Left ventricle myocardium superior (tissue), 1 donor: ENCODE data around the gene TTLL12. TPM values are rescaled to one million over a fixed set of nuclear protein-coding genes. Genes with fewer than 3 reads are reported as not detected.
A peak's percentile ranks its signal among the peaks of the same experiment; 100 is the strongest.

Source experiments
- ATAC-seq: fragments of 200-7000 bp; cut with Tn5 transposase; one replicate; pipeline ENCODE4 v1.9.1; 2020; ENCODE audit warnings: mild to moderate bottlenecking, moderate library complexity
- DNase-seq: peaks from one replicate; pipeline ENCODE4 v3.0.0-alpha.2; 2020
- intact Hi-C: fragments of 100-400 bp; cut with micrococcal nuclease; formaldehyde crosslinking; loops from one replicate; pipeline ENCODE4 v1.11.0; 2022
- total RNA-seq: library from RNA; stranded (reverse); fragmentation: NEBNext Ultra II Directional; extraction: Animal tissue kit (Norgen Biotek cat#: 25700); gene quantifications from one replicate; pipeline ENCODE4 v1.2.1, GENCODE V29; 2021
- donor health status: DM: no; HTN: yes; CAD: no; lungs with severe emphysema.

TTLL12 gene
- total RNA-seq, 1 donor from 2014 or later = 12.3 TPM

DNA sequence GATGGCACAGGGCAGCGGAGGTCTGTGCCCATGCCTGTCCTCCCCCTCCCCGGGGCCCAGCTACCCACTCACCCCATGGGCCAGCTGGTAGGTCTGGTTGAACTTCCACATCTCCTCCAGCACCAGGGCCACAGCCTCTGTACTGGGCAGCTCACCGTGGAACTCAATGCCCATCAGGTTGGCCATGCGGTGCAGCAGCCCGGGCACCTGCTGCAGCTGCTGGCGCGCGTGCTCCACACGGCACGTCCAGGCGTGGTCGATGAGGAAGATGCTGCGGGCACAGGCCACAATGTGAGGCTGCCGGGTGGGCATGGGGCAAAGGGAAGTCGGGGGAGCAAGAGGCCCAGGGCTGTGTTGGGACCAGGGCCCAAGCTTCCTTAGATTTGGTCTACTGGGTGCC lies 6.3 kb downstream of the TTLL12 start:
- ATAC-seq = no peak
- intact Hi-C loops = no loop called here
- no peak for DNase-seq

DNA sequence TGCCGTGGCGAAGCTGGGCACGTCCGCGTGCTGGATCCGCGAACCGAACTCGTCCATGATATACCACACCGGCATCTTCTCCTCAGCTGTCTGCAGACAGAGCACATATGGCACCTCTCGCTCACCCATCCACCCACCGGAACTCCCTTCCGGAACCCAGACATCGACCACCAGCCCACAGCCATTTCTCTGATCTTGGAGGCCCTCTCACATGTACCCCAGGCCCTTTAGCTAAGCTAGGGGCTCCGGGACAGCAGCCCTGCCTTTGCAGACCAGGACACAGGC lies 7.1 kb downstream of the TTLL12 start:
- intact Hi-C loops = no loop called here
- no peak for DNase-seq
- no peak for ATAC-seq

DNA sequence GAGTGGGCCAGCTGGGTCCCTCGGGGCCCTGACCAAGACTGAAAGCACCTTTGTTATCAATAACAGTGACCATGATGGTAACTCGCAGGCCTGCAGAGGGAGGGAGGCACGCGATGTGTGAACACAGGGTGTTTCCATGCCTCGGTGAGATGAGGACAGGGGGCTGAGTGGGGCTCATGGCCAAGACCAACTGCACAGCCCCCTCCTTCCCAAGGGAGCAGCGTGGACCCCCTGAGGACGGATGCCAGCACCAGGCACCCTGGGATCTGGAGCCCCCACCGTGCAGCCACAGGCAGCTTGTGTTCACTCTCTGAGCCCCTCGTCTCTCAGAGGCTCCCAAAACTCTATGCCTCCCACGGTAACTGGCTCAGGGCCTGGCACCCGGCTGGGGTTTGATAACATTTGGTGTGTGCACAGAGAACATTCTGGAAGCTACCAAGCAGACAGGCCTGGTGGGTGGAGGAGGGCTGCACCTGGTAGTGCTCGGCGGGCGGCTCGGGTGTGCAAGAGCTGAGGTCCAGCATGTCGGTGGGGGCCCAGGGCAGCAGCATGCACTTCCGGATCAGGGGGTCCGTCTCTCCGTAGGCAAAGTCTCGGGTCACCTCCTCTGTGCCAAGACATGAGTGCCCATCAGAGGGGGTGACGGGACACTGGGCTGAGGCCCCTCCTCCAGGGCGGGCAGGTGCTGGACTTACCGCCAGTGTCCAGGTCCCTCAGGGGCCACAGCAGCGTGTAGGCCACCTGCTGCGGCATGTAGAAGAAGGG lies 7.6 kb downstream of the TTLL12 start:
- ATAC-seq = no peak
- intact Hi-C loops = no loop called here
- DNase-seq = no peak

DNA sequence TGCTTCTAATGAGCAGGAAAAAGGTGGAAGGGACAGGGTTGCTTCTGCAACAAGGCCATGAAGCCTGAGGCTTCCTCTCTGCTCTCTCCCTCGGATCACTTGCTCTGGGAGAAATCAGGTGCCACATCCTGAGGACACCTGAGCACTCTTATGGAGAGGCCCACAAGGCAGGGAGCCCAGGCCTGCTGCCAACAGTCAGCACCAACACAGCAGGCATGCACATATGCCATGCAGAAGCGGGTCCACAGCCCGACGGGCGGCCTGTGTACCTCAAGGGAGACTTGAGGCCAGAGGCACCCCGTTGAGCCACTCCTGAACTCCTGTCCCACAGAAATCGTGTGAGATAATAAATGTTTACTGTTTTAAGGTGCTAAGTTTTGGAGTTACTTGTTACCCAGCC lies 9.5 kb downstream of the TTLL12 start:
- ATAC-seq (no peak), DNase-seq (no peak)
- intact Hi-C loops = no loop called here

DNA sequence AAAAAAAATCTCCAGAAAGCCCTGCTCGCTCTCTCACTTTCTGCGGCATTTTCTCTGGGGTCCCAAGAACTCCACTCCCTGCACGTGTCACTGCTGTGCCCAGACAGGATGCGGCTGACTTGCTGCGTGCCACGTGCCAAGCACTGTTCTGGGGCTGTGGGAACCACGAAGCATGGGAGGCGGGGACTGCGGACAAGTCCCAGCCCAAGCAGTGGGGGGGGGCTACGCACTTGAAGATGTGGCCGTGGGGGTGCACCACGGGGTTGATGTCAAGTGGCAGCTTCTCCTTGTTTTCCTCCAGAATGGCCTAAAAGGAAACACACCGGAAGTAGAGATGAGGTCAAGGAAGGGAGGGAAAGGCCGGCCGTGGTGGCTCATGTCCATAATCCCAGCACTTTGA lies 10.8 kb downstream of the TTLL12 start:
- DNase-seq (no peak), ATAC-seq (no peak)
- intact Hi-C loops = no loop called here

DNA sequence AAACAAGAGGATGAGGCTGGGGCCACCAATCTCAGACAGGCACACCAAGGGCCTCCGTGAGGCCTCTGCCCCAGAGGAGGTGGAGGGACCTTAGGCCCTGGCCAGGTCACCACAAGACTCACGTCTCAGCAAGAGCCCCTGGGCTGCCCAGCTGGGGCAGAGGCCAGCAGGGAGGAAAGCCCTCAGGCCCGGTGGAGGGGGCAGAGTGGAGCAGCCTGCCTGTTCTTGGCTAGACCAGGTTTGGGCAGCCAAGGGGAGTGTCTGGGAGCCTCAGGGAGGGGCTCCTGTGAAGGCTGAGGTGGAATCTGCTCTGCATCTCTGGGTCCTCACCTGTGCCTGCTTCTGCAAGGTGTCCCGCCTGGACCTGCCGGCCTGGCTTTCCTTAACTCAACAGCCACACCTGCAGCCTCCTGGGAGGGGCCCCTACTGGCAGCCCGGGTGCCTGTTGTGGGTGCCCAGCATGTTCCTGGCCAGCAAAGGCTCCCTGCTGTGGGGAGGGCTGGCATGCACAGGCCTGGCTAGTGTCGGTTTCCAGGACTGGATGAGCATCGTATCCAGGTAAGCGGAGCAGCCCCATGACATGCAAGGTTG lies 11.9 kb downstream of the TTLL12 start:
- intact Hi-C loops = no loop called here
- no peak for ATAC-seq
- DNase-seq = no peak

DNA sequence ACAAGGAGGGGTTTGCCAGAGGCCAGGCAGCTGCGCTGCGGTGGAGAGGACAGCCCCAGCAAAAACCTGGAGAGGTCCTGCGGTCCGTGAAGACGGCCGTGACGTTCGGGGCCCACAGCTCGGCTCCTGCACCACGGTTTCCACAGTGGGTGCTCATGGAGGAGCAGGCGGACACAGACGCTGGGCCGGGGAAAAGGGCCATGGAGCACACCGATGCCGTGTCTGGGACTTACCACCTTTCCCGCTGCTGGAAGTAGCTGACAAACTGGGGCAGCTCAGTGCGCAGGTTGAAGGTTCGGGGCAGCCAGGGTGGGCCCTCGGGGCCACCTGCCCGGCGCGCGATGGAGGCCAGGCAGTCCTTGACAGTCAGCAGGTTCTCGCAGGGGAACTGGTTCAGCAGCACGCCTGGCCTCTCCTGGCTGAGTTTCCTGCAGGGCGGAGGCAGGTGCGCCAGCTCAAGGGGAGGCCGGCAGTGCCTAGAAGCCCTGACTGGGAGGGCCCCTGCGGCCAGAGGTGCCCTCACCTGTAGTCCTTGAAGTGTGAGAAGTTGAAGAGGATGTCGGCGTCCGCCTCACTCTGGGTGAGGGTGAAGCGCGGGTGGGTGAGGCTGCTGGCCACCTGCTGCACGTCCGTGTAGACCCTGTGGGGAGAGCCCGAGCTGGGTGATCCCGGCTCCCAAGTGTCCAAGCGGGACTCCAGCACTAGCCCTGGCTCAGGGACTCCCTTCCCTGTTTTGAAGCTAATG lies 12.8 kb downstream of the TTLL12 start:
- ATAC-seq (no peak), DNase-seq (no peak)

DNA sequence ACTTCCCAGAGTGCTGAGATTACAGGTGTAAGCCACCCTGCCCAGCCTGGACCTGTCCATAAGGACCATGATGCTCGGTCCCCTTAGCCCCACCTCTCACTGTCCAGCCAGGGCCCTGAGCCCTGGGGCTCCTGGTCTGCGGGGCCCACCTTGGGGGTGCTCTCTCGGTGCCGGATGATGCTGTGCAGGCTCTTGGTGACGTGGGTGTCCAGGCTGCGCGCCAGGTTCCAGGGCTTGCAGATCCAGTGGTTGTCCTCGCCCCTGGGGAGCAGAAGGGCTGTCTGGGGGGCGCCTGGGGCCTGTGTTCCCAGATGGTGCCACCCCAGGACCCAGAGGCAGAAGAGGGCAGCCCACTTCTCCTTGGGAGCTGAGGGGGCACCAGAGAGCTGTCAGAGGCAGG lies 13.4 kb downstream of the TTLL12 start:
- ATAC-seq (no peak), DNase-seq (no peak)
- intact Hi-C loops = no loop called here

More for the DNA sequence above, 12.8 kb downstream of the TTLL12 start:
- intact Hi-C loops = no loop called here

DNA sequence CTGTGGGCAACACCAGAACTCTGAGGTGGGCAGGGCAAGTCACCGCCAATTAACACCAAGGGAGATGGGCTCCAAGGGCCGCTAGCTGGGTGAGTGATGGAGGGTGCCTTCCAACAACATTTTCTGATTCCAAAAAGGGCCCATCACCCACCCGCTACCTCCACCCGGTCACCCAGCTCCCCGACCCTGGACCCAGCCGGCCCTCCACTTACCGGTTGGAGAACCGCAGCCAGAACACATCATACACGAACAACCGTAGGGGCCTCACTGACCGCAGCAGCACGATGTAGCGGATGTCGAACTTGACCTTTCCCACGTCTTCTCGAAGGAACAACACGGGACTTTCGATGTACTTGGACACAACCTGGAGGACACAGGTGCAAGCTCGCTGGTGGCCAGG lies 14.7 kb downstream of the TTLL12 start:
- ATAC-seq = no peak
- intact Hi-C loops = no loop called here
- DNase-seq = no peak

DNA sequence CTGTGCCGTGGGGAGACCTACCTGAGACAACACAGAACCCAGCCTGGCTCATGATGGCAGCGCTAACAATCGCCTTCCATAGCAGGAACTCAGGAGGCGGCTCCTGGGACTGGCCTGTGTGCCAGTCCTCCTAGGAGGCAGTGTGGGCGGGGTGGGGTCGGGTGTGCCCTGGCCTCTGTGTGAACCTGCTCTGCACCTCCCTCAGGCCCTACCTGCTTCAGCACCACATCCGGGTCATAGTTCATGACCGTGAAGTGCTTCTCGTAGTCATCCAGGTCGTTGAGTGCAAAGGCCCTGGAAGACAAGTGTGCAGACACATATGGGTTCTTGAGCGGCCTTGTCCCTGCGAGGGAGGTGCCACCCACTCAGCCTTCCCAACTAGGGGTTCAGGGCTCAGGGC lies 15.3 kb downstream of the TTLL12 start:
- DNase-seq = no peak
- intact Hi-C loops = no loop called here
- no peak for ATAC-seq

DNA sequence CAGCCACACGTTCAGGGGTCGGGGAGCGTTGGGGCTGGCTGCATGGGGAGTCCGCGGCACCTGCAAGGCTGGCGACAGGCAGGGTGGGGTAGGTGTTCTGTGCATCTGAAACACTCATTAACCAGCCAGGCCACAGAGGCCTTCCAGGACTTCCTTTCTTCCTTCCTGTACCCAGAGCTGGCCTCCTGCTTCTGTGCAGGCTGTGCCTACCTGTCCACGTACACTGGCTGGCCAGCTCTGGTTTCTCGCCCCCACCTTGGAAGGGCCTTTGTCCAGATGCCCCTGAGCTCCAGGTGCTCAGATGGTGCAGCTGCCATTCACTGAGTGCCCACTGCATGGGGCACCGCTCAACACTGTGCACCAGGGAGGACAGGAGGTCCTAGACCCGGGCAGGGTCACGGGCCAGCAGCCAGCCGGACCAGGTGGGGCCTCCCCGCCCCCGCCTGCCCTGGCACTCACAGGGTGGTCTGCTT lies 15.9 kb downstream of the TTLL12 start:
- ATAC-seq (no peak), DNase-seq (no peak)
- intact Hi-C loops = no loop called here

DNA sequence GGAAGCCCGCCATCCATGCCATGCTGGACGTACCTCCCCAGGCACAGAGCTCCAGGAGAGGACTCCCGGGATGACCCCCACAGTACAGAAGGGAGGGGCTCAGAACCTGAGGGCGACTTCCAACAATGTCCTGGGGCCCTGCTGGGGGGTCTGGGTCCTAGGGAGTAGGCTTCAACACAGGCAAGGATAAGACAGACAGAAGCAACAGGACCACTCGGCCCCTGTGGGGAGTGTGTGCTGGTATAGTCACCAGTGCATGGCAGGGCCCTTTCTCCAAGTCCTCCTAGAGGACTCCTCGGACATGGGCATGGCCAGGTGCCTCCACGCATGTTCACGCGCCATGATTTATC lies 16.8 kb downstream of the TTLL12 start:
- DNase-seq = no peak
- intact Hi-C loops = no loop called here
- no peak for ATAC-seq

DNA sequence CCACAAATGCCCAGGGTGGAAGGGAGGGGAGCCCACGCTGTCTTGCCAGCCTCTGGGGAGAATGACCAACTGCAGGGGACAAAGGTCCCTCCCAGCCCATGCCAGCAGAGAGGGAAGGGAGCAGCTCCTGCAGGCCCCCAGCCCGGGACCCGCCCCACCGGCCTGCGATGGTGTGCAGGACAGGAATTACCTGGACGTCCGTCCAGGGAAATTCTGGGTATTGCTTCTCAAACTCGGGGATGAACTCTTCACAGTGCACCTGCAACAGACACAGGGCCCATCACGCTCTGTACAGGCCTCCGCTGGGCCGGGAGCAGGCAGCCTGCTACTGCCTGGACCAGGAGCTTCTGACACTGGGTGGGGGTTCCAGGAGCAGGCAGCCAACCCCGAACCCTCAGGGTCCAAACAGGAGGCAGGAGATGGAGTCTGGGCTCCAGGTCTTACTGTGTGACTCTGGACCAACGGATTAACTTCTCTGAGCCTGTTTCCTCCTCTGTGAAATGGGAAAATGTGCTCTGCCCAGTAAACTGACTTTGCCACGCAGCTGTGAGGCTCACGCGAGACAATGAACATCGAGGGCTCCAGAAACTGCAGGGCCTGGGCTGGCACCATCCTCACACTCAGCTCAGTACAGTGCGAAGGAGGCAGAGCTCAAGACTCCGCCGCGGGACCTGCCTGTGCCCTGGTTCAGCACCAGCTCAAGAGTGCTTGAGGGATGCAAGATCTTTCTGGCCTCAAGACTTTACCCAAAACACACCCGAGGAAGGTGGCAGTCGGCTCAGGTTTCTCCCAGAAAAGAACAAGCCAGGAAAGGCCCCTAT lies 17.4 kb downstream of the TTLL12 start:
- ATAC-seq (no peak), DNase-seq (no peak)
- intact Hi-C loops = no loop called here

DNA sequence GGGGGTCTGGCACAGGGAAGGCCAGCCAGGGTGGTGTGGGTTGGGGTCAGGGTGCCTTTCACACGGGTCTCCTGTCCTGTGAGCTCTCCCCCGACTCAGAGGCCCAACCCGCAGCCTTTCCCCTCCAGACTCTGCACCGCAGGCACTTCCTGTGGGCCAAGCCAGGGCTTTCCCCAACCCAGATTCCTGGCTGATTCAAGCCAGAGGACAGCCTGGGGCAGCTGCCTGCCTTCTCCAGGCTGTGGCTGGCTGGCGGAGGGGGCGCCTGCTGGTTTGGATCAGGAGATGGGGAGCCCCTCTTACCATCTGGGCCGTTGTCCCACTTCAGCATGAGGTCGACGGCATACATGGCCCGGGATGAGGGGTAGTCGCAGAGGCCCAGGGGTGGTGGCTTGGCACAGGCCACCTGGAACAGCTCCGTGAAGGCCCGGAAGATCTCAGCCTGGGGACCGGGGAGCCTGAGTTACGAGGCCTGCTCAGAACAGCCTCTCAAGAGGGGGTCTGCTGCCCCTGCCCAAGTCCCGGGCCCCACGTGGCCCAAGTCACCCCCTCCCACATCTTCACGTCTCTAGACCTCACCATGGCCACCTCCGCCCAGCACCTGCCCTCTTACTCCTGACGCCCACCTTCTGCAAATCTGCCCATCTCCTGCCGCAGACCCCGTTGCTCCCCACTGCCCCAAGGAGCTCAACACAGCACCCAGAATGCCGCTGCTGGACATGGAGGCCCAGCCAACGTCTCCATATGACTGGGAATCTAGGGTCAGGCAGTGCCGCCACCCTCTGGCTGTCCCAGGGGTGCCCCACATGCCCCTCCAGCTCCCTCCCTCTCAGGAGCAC lies 18.2 kb downstream of the TTLL12 start:
- intact Hi-C loops = no loop called here
- DNase-seq (no peak), ATAC-seq (peak; percentile 24)

DNA sequence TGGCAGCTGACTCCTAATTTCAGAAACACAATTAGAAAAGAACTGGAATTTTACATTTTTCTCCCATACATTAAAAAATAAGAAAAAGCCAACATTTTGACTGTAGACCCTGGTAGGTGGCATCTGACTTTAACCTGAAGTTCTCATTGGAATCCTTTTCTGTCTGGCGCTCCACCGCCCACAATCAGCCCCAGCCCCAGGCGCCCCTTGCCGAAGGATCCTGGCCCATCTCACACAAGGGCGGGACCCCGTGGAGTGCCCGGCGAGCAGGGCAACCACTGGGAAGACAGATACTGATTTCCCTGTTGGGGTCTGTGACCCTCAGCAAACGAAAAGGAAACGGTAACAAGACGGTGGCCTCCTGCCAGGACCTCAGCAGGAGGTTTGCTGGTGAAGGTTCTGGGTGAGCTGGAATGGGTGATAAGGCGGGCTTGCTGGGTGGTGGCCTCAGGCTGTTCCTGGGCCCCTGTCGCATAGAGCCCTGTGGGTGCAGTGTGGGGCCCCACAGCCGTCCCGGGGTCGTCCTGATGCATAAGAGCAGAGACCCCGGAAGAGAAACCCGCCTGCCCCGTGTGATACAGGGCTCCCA lies 19.8 kb downstream of the TTLL12 start:
- intact Hi-C loops = no loop called here
- ATAC-seq = no peak
- no peak for DNase-seq

DNA sequence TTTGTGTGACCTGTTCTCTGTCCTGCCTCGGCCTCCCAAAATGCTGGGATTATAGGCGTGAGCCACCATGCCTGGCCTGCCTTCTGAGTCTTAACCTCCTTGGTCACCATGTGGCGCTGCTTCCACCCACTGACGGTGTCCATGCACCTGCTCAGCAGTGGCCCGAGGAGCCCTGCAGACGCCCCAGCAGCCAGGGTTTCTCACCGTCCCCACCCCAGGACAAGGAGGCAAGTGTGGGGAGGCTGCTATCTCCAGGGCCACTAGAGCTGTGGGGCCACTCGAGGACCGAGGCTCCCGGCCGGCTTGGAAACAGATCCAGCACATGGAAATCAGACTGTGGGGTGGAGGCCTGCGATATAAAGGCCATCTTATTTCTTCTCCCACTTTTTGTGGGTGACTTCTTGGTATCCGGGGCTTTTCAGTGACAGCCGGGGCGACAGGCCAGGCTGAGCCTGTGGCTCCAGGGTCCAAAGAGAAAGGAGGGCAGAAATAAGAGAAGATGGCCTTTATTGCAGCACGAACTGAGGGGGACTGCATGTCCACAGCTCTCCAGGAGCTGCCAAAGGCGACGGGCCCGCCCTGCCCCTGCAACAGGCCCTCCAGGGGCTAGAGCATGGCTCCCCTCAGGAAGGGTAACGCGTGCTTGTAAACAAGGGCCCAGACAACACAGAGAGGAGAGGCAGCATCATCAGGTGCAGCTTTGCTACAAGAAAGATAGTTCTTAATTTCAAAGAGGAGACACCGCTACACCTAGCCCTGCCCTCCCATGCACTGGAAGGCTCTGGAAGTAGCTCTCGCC lies 20.6 kb downstream of the TTLL12 start:
- DNase-seq = no peak

DNA sequence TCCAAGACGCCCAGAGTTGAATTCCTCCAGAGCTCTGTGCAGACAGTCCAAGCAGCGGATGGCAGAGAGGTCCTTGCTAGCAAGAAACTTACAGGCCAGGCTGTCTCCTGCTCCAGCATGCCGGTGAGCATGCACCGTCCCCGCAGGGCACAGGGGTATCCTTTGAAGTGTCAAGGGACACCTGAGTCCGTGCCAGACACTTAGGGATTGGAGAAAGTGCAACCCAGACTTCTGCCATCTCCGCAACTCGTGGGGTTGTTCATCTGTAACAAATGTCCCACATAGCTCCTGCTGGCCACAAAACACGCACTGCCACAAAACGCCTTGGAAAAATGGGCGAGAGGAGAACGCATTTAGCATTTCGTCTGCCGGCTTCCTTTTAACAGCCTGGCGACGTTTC lies 22.3 kb downstream of the TTLL12 start:
- DNase-seq (no peak), ATAC-seq (peak; percentile 8)
- intact Hi-C loops = no loop called here

More for the DNA sequence above, 20.6 kb downstream of the TTLL12 start:
- intact Hi-C loops = no loop called here
- no peak for ATAC-seq

DNA sequence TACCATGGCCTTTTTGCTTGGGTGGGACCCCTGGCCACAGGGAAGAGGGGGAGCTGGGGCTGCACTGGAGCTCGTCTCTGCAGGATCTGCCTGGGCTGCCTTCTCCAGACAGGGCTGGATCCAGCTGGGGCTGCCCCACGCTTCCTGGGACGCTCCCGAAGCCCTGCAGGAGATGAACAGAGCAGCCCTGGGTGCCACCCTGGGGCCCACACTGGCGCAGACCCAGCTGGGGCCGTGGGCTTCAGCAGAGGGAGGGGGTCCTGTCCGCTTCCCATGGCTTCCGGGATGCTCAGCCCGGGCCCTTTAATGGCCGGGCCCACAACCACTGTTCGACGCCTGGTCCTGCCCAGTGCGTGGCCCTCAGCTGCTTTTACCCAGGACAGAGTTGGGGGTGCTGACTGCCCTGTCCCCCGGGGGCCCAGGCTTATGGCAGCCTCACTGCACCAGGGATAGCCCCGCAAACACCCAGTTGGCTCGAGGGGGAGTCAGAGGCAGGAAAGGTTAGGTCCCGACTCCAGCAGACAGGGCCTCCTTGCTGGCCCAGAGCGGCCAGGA lies 23.6 kb downstream of the TTLL12 start:
- no peak for DNase-seq
- intact Hi-C loops = no loop called here
- no peak for ATAC-seq
